HG03066 (cell line): ENCODE data around the gene MINPP1.
A peak's percentile ranks its signal among the peaks of the same experiment; 100 is the strongest.

Source experiments
- ATAC-seq: cut with Tn5 transposase; IDR thresholded peaks from one replicate; pipeline ENCODE4 v1.9.1; 2021; ENCODE audit warnings: low read depth; ENCODE audit not compliant: unreplicated experiment

MINPP1 gene

GRCh38 chr10:87518937-87519336 lies 14.2 kb downstream of the MINPP1 start:
- no peak for ATAC-seq

- no peak for ATAC-seq
These were observed 14.9 kb downstream of the MINPP1 start for GRCh38 chr10:87519582-87519981.

GRCh38 chr10:87523731-87524130 lies 19.0 kb downstream of the MINPP1 start:
- no peak for ATAC-seq

- no peak for ATAC-seq
These were observed 19.6 kb downstream of the MINPP1 start for GRCh38 chr10:87524296-87524695.

GRCh38 chr10:87531908-87532622 lies 27.4 kb downstream of the MINPP1 start:
- no peak for ATAC-seq

DNA sequence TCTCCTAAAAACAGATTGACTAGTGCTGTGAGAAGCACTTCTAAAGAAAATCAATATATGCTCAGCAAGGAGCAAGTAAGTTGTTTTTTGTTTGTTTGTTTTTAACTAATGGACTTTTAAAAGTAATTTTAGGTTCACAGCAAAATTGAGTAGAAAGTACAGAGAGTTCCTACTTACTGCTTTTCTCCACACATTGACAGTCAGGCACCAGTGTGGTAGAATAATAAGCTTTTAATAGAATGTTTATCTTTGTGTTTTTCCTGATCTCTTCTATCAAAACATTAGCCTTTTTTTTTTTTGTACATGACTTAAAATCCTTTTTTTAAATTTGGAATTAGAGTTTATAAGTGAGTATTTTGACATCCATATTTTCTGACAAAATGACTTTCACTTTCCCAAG lies 28.0 kb downstream of the MINPP1 start:
- no peak for ATAC-seq

GRCh38 chr10:87534173-87534858 lies 29.6 kb downstream of the MINPP1 start:
- ATAC-seq: peak; percentile 60

DNA sequence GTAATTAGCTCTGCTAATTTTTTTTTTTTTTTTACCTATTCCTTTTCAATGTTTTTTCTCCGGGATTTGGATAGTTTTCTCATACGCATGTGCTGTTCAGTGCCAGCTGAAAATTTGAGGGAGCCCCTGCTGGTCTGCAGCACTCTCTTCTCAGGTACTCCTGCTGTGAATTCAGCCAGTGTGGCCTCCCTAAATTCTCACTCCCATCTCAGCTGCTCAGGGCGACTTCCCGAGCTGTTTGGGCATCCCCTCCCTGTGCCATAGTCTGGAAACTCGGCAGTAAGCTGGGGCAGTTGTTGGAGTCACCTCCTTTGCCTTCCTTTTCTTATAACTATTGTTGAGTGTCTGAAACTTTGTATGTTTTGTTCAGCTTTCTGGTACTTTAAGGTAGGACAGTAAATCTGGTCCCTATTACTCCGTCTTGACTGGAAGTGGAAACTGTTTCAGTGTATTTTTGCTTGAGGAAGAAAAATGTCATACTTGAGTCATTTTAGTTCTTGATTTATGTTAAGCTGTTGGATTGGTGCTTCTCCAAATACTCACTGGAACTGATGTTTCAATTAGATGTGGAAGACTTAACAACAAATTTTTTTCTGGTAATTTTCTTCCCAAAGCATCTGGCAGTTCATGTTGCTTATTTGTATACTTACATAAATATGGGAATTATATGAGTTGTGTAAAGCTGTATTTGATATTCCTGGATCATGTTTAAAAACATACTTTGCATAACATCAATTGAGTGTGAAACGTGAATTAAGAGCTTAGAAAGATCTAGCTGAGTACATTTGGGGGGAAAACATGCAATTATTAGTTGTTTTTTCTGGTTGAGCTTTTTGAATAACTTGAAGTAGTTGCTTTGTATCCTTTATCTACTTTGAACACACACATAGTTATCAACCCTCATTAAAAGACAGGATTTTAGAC lies 33.7 kb downstream of the MINPP1 start:
- no peak for ATAC-seq

DNA sequence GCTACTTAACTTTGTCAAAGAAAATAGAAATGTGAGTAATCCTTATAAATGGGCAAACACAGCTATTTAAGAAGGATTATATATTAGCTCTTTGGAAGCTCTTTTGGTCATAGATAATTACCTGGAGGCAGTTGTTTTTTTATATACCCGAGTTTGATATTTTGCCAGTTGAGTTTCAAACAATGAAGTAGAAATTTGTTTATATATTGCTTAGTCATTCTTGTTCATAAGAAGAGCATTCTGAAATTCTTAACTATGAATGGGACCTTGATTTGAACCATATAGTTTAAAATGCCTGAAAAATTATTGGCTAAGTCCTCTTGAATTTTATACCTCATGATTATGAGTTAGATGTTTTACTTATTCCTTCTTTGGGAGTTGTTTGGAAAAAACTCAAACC lies 36.4 kb downstream of the MINPP1 start:
- ATAC-seq: no peak

DNA sequence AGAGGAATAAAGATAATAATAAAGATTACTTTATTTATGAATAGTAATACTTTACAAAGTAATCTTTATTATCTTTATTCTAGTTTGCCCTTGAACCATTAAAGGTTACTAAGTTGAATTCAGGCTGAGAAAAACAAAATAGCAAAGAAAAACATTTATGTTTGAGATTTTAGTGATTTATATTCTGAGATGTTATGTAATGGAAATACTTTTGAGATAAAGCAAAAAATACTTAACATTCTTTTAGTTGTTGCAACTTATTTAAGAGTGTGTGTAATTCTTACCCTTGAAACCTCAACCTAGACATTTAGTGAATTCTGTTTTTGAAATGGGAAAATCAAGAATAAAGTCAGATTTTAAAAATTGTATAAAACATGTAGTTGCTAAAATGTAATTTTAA lies 40.0 kb downstream of the MINPP1 start:
- no peak for ATAC-seq

DNA sequence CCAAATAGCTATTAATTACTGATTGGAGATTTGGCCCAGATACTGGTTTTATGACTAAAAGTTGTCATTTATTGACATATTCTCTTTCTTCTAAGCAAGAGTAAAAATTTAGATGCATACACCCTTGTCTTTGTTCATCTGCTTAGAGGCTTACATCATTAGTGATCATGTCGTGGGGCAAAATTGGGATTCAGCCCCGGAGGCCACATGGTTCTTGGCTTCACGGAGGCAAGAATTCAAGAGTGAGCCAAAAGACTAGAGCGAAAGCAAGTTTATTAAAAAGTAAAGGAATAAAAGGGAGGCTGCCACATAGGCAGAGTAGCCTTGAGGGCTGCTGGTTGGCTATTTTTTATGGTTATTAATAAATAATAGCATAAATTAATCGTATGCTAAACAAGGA lies 41.1 kb downstream of the MINPP1 start:
- no peak for ATAC-seq

- no peak for ATAC-seq
These were observed 41.5 kb downstream of the MINPP1 start for GRCh38 chr10:87546210-87546609.

- ATAC-seq: no peak
These were observed 42.3 kb downstream of the MINPP1 start for GRCh38 chr10:87546971-87547413.

- no peak for ATAC-seq
These were observed 43.1 kb downstream of the MINPP1 start for GRCh38 chr10:87547734-87548311.

GRCh38 chr10:87550741-87551140 lies 46.0 kb downstream of the MINPP1 start:
- no peak for ATAC-seq

- no peak for ATAC-seq
These were observed 46.6 kb downstream of the MINPP1 start for GRCh38 chr10:87551326-87551725.

- ATAC-seq: no peak
These were observed 47.7 kb downstream of the MINPP1 start for GRCh38 chr10:87552248-87552929.

DNA sequence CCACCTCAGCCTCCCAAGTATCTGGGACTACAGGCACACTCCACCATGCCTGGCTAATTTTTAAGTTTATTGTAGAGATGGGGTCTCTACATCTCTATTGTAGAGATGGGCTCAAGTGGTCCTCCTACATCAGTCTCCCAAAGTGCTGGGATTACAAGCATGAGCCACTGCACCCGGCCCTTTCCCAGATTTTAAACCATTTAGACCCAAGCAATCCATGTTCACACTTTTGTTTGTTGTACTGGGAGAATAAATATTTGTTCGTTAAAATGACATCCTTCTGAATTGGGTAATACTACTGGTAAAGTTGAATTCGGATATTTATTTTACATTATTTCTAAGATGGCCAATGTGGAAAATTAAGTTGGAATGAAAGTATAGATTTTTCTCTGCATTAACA lies 52.7 kb downstream of the MINPP1 start:
- no peak for ATAC-seq

DNA sequence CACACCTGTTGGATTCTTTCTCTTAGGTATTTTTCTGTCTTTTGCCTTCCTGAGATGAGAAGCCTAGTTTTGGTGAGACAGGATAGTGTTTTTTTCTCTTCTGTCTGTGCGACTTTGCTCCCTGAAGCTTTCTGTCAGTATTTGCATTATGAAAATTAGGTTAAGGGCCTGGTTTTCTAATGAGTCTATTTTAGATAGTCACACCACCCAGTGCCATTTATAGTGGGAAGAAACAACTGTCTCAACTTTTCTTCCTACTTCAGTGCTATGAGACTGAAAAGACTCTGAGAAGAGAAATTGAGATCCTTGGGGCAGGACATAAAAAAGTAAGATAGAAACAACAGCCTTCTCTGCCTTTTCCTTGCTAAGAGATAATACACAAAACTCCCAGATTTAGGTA lies 53.6 kb downstream of the MINPP1 start:
- no peak for ATAC-seq

DNA sequence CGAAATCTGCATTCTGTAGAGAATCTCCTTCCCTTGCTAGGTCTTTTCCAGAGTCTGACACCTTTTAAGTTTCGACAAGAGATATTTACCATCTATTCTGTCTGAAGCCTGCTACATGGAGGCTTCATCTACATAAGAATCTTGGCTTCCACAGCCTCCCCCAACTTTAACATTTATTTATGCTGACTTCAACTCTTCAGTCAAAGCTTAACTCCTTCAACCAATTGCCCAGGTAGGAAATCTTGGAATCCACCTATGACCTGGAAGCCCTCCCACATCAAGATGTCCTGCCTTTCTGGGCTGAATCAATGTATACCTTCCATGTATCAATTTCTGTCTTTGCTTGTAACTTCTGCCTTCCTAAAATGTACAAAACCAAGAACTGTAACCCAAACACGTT lies 54.7 kb downstream of the MINPP1 start:
- ATAC-seq: no peak
